AG04449 (cell line): Measurements from ENCODE around the gene MS4A12.

Source experiments
- CTCF ChIA-PET: fragments of 350-600 bp; formaldehyde crosslinking; extraction: SDS; loops from one replicate; lab custom pipeline; 2021; ENCODE audit warnings: antibody characterized with exemption; lab: Yijun Ruan, JAX
- POLR2A ChIA-PET: fragments of 400-600, 350-600 bp; formaldehyde crosslinking; extraction: SDS; loops from one replicate; lab custom pipeline; 2020; ENCODE audit warnings: antibody characterized with exemption, inconsistent platforms; lab: Yijun Ruan, JAX
- DNase-seq: peaks from one replicate; pipeline ENCODE4 v3.0.0-alpha.2; 2010; ENCODE audit warnings: low read depth, low spot score
- H3K4me3 ChIP-seq: 2 replicates; pipeline ENCODE4 v1.5.1; 2011; ENCODE audit warnings: low read depth, mild to moderate bottlenecking, control low read depth, low read length
- CTCF ChIP-seq: IDR thresholded peaks from one replicate; pipeline ENCODE4 v1.5.1; 2011; ENCODE audit warnings: mild to moderate bottlenecking, moderate library complexity, low read length, control low read depth, inconsistent platforms; ENCODE audit not compliant: insufficient read depth; ENCODE audit errors: missing control alignments

The MS4A12 gene

DNA sequence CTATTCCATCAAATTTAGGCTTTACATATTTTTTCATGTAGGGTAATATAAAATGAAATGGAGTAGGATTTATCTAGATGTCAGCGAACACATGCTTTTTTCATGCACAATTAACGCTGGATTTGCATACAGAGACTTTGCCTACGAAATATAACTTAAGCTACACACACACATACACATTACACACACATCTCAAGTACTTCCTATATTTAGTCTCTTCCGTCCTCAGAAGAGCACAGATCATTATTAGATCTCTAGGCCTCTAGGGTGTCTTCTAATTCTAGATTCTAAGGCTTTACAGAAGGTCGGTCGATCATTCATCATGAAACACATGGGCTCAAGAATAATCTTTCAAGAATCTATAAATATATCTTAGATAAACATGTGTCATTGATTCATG is 18.8 kb downstream of the MS4A12 start:
- H3K4me3 ChIP-seq: no peak overlapping the region
- ChIA-PET CTCF (no interaction called here), POLR2A (no interaction called here)
- TF ChIP-seq CTCF: no peak
- no peak for DNase-seq

DNA sequence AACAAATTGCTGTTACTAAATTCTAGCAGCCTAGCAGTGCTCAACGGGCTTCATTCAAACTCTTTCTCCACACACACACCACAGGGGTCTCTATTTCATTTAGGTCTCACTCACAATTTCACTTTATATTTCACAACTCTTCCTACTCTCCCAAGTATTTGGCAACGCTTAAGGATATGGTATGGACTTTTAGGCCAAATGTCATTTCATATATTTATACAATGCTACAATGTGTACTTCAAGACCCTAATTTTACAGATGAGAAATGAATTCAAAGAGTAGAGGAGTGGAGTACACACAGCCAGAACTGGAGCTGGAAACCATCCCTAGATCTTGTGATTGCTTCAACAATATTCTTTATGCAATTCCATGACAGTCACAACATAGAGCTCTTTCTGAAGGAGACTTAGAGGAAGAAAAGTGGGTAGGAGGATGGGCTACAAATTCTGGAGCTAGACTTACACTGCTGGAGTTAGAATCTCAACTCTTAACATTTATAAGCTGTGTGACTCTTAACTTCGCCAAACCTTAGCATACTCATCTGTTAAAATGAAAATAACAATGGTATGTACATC is 20.2 kb downstream of the MS4A12 start:
- TF ChIP-seq CTCF: no peak
- POLR2A ChIA-PET: no interaction called here

GRCh38 chr11:60513496-60514460 is 21.2 kb downstream of the MS4A12 start:
- DNase-seq: no peak
- H3K4me3 ChIP-seq: no peak overlapping the region
- ChIA-PET POLR2A (no interaction called here), CTCF (no interaction called here)
- no peak for TF ChIP-seq CTCF

More for the DNA sequence above, 20.2 kb downstream of the MS4A12 start:
- no peak for DNase-seq
- CTCF ChIA-PET: no interaction called here
- no peak overlapping the region for H3K4me3 ChIP-seq

DNA sequence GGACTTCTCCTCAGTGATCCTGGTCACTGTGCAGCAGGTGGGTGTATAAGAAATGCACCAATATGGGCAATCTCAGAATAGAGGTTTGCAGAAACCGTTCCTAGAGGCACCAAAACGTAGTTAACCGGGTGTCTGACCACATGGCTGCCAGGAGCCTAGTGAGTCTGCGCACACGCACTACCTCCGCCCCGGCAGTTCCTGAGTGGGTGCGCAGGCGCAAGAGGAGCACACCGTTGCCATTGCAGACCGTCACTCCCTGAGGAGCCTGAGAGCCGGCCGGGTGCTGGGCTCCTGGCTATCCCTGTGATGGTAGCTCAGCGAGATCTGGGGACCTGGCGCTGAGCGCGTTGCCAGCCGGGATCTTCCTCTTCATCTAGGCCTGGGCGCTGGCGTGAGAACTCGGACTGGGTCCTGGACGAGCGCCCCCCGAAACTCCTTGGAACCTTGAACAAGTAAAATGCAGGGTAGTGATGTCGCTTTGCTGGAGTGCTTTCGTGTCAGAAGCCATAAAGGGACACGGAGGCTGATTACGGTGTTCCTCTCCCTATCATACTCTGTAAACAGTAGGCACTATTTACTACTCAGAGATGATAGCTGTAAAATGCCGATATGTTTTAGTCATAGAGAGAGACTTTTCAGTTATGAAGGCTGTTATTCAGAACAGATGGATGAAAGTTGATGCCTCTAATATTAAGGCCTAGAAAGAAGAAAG is 22.7 kb downstream of the MS4A12 start, which contains the start of gene MS4A13:
MS4A13 (plus strand) TSS at position 249 of the 712 bp plus-strand sequence. CDS start 2,692 bp downstream, outside the sequence.
- no peak for DNase-seq
- no peak for TF ChIP-seq CTCF
- POLR2A ChIA-PET: no interaction called here
- H3K4me3 ChIP-seq: no peak within 1 kb of the TSS
- CTCF ChIA-PET: no interaction called here

- no peak for TF ChIP-seq CTCF
- DNase-seq: no peak
- H3K4me3 ChIP-seq: no peak overlapping the region
- ChIA-PET CTCF (no interaction called here), POLR2A (no interaction called here)
Observed at GRCh38 chr11:60528465-60528864, 35.9 kb downstream of the MS4A12 start.

GRCh38 chr11:60528934-60529333 is 36.4 kb downstream of the MS4A12 start:
- H3K4me3 ChIP-seq: no peak overlapping the region
- ChIA-PET CTCF (no interaction called here), POLR2A (no interaction called here)
- no peak for TF ChIP-seq CTCF
- no peak for DNase-seq
